HEK293 (cell line): ENCODE measurements around the gene AAK1.

Experiments used
- HIC1 ChIP-seq: fragments of 450-650 bp; formaldehyde crosslinking; IDR thresholded peaks from 2 replicates; pipeline ENCODE4 v1.5.1; 2016; ENCODE audit warnings: missing biosample characterization, missing genetic modification characterization
- KLF1 ChIP-seq: fragments of 450-650 bp; formaldehyde crosslinking; IDR thresholded peaks from 2 replicates; pipeline ENCODE4 v1.5.1; 2016; ENCODE audit warnings: missing biosample characterization, missing genetic modification characterization
- PRDM1 ChIP-seq: fragments of 450-650 bp; formaldehyde crosslinking; IDR thresholded peaks from 2 replicates; pipeline ENCODE4; 2016; ENCODE audit warnings: missing biosample characterization, missing genetic modification characterization
- PRDM10 ChIP-seq: fragments of 450-650 bp; formaldehyde crosslinking; IDR thresholded peaks from 2 replicates; pipeline ENCODE4 v1.5.1; 2016; ENCODE audit warnings: missing biosample characterization, missing genetic modification characterization
- ZNF76 ChIP-seq: fragments of 450-650 bp; formaldehyde crosslinking; IDR thresholded peaks from 2 replicates; pipeline ENCODE4; 2016; ENCODE audit warnings: low read depth, missing biosample characterization, missing genetic modification characterization, borderline replicate concordance
- ZNF785 ChIP-seq: fragments of 450-650 bp; formaldehyde crosslinking; IDR thresholded peaks from 2 replicates; pipeline ENCODE4 v1.5.1; 2016; ENCODE audit warnings: missing biosample characterization, missing genetic modification characterization
- TF ChIP-seq, protein P1 (sequence below): fragments of 450-650 bp; formaldehyde crosslinking; IDR thresholded peaks from 2 replicates; pipeline ENCODE4 v1.5.1; 2016; ENCODE audit warnings: missing biosample characterization, missing genetic modification characterization
- TF ChIP-seq, protein P2 (sequence below): fragments of 450-650 bp; formaldehyde crosslinking; IDR thresholded peaks from 2 replicates; pipeline ENCODE4 v1.5.1; 2016; ENCODE audit warnings: missing biosample characterization, missing genetic modification characterization

DNA sequence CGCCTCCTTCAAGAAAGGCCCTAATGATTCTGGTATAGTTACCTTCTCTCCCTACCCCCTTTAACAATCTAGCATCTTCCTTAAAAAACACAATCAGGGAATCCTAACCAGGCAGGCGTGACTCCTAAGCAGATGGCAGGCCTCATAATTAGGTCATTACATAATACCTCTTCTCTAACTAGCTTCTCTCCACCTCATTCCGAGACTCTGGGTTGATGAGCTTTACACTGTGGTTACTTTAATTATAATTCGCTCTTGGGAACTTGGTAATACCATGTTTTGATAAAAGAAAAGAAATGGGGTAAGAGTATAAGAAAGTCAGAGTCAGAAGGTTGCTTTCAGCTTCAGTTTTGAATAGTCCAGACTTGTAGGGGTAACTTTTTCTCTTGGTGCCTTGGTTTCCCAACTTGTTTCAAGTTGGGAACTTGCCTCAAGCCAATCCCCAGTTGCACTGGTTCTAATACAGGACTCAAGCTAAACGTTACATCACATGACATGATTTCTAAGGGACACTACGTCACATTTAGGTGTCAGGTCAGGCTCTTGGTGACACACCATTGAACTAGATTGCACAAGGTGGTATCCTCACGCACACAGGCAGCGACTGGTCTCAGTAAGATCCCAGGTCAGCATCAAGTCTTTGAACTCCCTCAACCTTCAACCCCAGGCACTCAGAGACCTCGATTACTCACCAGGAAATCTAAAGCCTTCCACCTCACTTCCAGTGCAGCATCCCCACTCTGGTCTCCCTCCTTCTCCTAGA, 59.2 kb downstream of the AAK1 start:
- TF ChIP-seq, protein P1, sequence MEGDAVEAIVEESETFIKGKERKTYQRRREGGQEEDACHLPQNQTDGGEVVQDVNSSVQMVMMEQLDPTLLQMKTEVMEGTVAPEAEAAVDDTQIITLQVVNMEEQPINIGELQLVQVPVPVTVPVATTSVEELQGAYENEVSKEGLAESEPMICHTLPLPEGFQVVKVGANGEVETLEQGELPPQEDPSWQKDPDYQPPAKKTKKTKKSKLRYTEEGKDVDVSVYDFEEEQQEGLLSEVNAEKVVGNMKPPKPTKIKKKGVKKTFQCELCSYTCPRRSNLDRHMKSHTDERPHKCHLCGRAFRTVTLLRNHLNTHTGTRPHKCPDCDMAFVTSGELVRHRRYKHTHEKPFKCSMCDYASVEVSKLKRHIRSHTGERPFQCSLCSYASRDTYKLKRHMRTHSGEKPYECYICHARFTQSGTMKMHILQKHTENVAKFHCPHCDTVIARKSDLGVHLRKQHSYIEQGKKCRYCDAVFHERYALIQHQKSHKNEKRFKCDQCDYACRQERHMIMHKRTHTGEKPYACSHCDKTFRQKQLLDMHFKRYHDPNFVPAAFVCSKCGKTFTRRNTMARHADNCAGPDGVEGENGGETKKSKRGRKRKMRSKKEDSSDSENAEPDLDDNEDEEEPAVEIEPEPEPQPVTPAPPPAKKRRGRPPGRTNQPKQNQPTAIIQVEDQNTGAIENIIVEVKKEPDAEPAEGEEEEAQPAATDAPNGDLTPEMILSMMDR: no peak
- TF ChIP-seq ZNF785 (tag by site-specific recombination) (no peak), KLF1 (tag by site-specific recombination) (no peak), HIC1 (tag by site-specific recombination) (no peak), ZNF76 (tag by site-specific recombination) (no peak), PRDM10 (tag by site-specific recombination) (no peak), PRDM1 (tag by site-specific recombination) (no peak)
- TF ChIP-seq, protein P2, sequence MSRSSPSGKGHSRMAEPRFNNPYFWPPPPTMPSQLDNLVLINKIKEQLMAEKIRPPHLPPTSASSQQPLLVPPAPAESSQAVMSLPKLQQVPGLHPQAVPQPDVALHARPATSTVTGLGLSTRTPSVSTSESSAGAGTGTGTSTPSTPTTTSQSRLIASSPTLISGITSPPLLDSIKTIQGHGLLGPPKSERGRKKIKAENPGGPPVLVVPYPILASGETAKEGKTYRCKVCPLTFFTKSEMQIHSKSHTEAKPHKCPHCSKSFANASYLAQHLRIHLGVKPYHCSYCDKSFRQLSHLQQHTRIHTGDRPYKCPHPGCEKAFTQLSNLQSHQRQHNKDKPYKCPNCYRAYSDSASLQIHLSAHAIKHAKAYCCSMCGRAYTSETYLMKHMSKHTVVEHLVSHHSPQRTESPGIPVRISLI (tag by site-specific recombination): no peak
